PFSK-1 (cell line): ENCODE measurements around the gene CFAP97D2.
A peak's percentile ranks its signal among the peaks of the same experiment; 100 is the strongest.

ENCODE experiments used
- FOXP2 ChIP-seq: optimal IDR thresholded peaks from 2 replicates; pipeline ENCODE3; 2011; ENCODE audit warnings: borderline replicate concordance, control low read depth, inconsistent platforms; ENCODE audit not compliant: insufficient read depth; ENCODE audit errors: extremely low read length, extremely low read depth
- POLR2AphosphoS5 ChIP-seq: IDR thresholded peaks from 2 replicates; pipeline ENCODE4 v1.6.1; 2012; ENCODE audit warnings: low read depth, mild to moderate bottlenecking, control low read depth, low read length, moderate library complexity
- REST ChIP-seq, 2 experiments: IDR thresholded peaks; 2 replicates each; pipeline versions ENCODE4 v1.6.1 to v1.8.0; 2011 to 2012; ENCODE audit warnings: low read depth in 2 of 2, low read length in 2 of 2, control low read depth in 1 of 2, inconsistent platforms in 1 of 2, mild to moderate bottlenecking in 1 of 2, moderate library complexity in 1 of 2; ENCODE audit not compliant: insufficient read depth in 1 of 2
- SIN3A ChIP-seq: IDR thresholded peaks from 2 replicates; pipeline ENCODE4 v1.6.1; 2012; ENCODE audit warnings: mild to moderate bottlenecking, low read length, moderate library complexity, borderline replicate concordance; ENCODE audit not compliant: insufficient read depth
- TAF1 ChIP-seq: IDR thresholded peaks from 2 replicates; pipeline ENCODE4 v1.6.1; 2012; ENCODE audit warnings: low read length, control low read depth, borderline replicate concordance; ENCODE audit not compliant: insufficient read depth

The CFAP97D2 gene

DNA sequence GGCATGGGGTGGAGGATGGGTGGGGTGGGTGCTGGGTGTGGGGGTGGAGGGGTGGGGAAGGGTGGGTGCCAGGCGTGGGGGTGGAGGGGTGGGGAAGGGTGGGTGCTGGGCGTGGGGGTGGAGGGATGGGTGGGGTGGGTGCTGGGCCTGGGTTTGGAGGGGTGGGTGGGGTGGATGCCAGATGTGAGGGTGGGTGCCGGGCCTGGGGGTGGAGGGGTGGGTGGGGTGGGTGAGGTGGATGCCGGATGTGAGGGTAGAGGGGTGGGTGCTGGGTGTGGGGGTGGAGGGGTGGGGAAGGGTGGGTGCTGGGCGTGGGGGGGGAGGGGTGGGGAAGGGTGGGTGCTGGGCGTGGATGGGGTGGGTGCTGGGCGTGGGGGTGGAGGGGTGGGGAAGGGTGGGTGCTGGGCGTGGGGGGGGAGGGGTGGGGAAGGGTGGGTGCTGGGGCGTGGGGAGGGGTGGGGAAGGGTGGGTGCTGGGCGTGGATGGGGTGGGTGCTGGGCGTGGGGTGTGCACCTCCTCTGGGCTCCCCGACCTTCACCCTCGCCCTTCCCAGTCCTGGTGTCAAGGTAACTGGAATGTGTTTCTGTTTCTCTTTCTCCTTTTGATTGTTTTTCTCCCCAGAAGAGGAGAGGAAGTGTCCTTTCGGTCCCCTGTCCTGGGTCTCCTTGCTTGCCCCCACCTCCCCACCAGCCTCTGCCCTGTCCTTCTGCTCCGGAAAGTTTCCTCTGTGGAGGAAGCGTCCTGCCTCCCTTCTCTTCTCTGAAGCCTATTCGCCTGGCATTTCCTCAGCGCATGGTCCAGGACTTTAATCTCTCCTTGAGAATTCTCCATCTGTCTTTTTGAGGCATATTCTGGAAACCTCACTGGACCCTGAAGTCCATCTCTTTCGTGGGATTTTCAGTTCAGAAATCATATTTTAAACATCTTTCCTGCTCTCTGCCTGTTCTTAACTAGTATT is 22.9 kb upstream of the CFAP97D2 start:
- TF ChIP-seq POLR2AphosphoS5 (no peak), TAF1 (no peak), SIN3A (no peak)

DNA sequence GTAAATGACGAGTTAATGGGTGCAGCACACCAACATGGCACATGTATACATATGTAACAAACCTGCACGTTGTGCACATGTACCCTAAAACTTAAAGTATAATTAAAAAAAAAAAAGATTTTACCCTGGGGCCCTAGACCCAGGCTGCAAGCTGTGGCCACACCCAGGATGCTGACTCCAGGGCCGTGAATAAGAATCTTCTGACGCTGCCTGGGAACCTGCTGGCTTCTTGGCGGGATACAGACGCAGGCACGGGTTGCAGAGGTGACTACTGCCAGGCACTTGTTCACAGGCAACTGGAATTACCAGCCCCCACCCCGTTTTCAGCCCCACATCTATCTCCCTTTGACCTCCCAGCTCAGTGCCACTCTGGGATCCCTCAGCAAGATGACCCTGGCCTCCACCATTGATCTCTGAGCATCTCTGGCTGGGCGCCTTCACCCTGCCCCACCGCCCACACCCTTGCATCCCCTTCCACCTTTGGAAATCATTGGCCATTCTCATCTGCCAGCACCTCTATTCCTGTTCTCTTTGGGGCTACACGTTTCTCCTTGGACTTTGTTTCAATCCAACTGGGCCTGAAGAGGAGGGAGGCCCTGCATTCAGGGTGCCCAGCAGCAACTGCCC is 21.1 kb upstream of the CFAP97D2 start:
- TF ChIP-seq FOXP2 (no peak), SIN3A (no peak), POLR2AphosphoS5 (no peak), REST (IDR thresholded peaks at IDR 0.05; ENCODE audit: insufficient read depth in 1 of 2, low read depth in 2 of 2, low read length in 2 of 2) (no peak), TAF1 (no peak)

DNA sequence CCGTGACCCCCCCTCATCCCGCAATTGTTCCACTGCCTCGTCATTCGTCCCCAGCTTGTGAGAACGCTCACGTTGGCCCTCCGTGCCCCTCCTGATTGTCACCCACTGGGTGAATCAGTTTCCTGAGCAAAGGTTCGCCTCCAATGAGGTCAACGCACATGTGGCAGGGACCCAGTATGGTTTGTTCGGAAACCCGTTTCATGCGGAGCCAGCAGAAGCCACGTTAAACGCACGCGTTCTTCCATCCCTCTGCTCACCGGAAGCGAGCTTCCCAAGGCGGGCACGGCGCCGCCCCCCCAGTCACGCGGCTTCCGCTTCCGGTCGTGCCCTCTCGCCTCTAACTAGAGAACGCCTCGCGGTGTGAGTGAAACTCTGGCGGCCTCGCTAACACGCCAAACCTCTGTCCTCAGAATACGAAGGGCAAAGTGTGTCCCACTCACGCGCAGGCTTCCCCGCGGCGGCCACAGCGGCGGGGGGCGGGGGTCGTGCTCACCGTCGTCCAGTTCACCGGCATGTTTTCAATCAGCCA is 18.0 kb upstream of the CFAP97D2 start:
- TF ChIP-seq TAF1, result no peak
- no peak for TF ChIP-seq POLR2AphosphoS5
- no peak for TF ChIP-seq FOXP2
- TF ChIP-seq SIN3A, result no peak
- TF ChIP-seq REST (IDR thresholded peaks at IDR 0.05; ENCODE audit: insufficient read depth in 1 of 2, low read depth in 2 of 2, low read length in 2 of 2), result no peak

DNA sequence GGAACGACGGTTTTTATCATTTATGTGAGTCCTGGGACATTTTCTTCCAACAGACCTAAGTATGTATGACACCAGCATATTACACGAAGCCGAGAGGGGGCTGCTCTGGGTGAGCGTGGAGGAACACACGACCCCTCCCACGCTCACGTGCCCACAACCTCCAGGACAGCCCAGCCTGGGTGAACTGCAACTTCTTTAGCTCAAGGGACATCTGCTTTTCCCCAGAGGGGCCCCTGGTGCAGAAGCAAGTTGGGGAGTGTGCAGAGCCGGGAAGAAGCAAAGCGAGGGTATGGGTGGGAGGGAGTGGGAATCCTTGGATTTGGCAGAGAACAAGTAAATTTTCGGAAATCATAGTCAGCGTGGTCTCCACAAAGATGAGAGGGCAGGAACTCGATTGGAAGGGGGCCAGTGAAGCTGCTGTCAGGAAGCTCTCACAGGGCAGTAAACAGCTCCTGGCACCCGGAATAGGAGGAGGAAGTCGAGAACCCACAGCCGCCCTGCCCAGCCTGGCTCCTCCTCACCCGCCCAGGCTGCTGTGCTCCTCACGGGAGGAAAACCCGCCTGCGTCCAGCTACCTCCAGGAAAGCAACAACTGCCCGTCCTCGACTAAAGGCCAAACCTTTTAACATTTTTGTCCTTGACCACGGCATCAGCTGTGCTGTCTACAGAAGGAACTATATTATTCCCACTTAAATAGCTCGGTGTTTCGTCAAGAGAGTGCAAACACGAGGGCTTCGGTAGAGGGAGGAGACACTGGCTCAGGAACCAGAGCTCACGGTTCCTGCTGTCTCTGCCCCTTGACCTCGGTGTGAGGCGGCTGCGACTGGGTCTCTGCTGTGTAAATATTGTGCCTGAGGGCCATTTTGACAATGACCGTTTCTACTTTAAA is 17.2 kb upstream of the CFAP97D2 start:
- no peak for TF ChIP-seq SIN3A
- no peak for TF ChIP-seq REST (IDR thresholded peaks at IDR 0.05; ENCODE audit: insufficient read depth in 1 of 2, low read depth in 2 of 2, low read length in 2 of 2)
- no peak for TF ChIP-seq TAF1
- peak; percentile 67 for TF ChIP-seq FOXP2
- TF ChIP-seq POLR2AphosphoS5, result no peak

GRCh38 chr13:114162533-114162922 is 16.5 kb upstream of the CFAP97D2 start:
- TF ChIP-seq TAF1, result no peak
- TF ChIP-seq POLR2AphosphoS5, result no peak
- TF ChIP-seq REST (IDR thresholded peaks at IDR 0.05; ENCODE audit: insufficient read depth in 1 of 2, low read depth in 2 of 2, low read length in 2 of 2), result no peak
- TF ChIP-seq SIN3A, result no peak
- TF ChIP-seq FOXP2, result no peak
